Measurements from ENCODE around the gene BSN. TPM values are rescaled to one million over a fixed set of nuclear protein-coding genes. Genes with fewer than 3 reads are reported as not detected.

Gene BSN
- total RNA-seq, 1 donor from 2014 or later, result not detected

- peaks cover 13% of the 10 kb centered on the region for H3K36me3 ChIP-seq (ENCODE audit: control insufficient read depth, insufficient read depth, low read length)
- no peak for TF ChIP-seq CTCF (IDR thresholded peaks at IDR 0.05; ENCODE audit: insufficient read depth, low read length, severe bottlenecking)
- no peak for FAIRE-seq
Observed at GRCh38 chr3:49531715-49532114, 22.6 kb upstream of the BSN start.

GRCh38 chr3:49533031-49533430 lies 21.2 kb upstream of the BSN start:
- Histone ChIP-seq H3K36me3 (ENCODE audit: control insufficient read depth, insufficient read depth, low read length) (peaks cover 13% of the 10 kb centered on the region), H3K4me3 (ENCODE audit: low read depth, low read length) (no peak overlapping the region), H3K27me3 (ENCODE audit: control insufficient read depth, insufficient read depth, low read length) (no peaks in the 10 kb centered on the region)
- DNase-seq (ENCODE audit: low read depth) (no peak), FAIRE-seq (no peak)
- no peak for TF ChIP-seq CTCF (IDR thresholded peaks at IDR 0.05; ENCODE audit: insufficient read depth, low read length, severe bottlenecking)

More at GRCh38 chr3:49531715-49532114, 22.6 kb upstream of the BSN start:
- no peak for DNase-seq (ENCODE audit: low read depth)
- H3K27me3 ChIP-seq (ENCODE audit: control insufficient read depth, insufficient read depth, low read length), result no peaks in the 10 kb centered on the region
- H3K4me3 ChIP-seq (ENCODE audit: low read depth, low read length), result no peak overlapping the region

- FAIRE-seq (no peak), DNase-seq (ENCODE audit: low read depth) (no peak)
- TF ChIP-seq CTCF (IDR thresholded peaks at IDR 0.05; ENCODE audit: insufficient read depth, low read length, severe bottlenecking), result no peak
- Histone ChIP-seq H3K4me3 (ENCODE audit: low read depth, low read length) (no peak overlapping the region), H3K27me3 (ENCODE audit: control insufficient read depth, insufficient read depth, low read length) (no peaks in the 10 kb centered on the region), H3K36me3 (ENCODE audit: control insufficient read depth, insufficient read depth, low read length) (peaks cover 13% of the 10 kb centered on the region)
Observed at GRCh38 chr3:49533786-49534519, 20.3 kb upstream of the BSN start.

GRCh38 chr3:49534581-49535441 lies 19.5 kb upstream of the BSN start:
- no peak for DNase-seq (ENCODE audit: low read depth)
- TF ChIP-seq CTCF (IDR thresholded peaks at IDR 0.05; ENCODE audit: insufficient read depth, low read length, severe bottlenecking), result no peak
- FAIRE-seq, result no peak
- Histone ChIP-seq H3K36me3 (ENCODE audit: control insufficient read depth, insufficient read depth, low read length) (peaks cover 13% of the 10 kb centered on the region), H3K4me3 (ENCODE audit: low read depth, low read length) (no peak overlapping the region), H3K27me3 (ENCODE audit: control insufficient read depth, insufficient read depth, low read length) (no peaks in the 10 kb centered on the region)

GRCh38 chr3:49535971-49536874 lies 18.1 kb upstream of the BSN start:
- no peak for TF ChIP-seq CTCF (IDR thresholded peaks at IDR 0.05; ENCODE audit: insufficient read depth, low read length, severe bottlenecking)
- no peak for DNase-seq (ENCODE audit: low read depth)

More at GRCh38 chr3:49535971-49536874, 18.1 kb upstream of the BSN start:
- no peak overlapping the region for H3K4me3 ChIP-seq (ENCODE audit: low read depth, low read length)
- no peaks in the 10 kb centered on the region for H3K27me3 ChIP-seq (ENCODE audit: control insufficient read depth, insufficient read depth, low read length)
- peaks cover 9% of the 10 kb centered on the region for H3K36me3 ChIP-seq (ENCODE audit: control insufficient read depth, insufficient read depth, low read length)
- peak; percentile 60 for FAIRE-seq
